Liver (tissue), 9 donors: Measurements from ENCODE around the gene ATP6V1G1. TPM values are rescaled to one million over a fixed set of nuclear protein-coding genes. Genes with fewer than 3 reads are reported as not detected.

Experiments
- DNase-seq: peaks from one replicate; pipeline ENCODE4 v3.0.0-alpha.2; 2017; ENCODE audit warnings: low spot score
- H3K27ac ChIP-seq, 2 donors: one replicate each; pipeline ENCODE4 v1.7.0; 2013; ENCODE audit warnings: inconsistent platforms in 2 of 2, low read length in 2 of 2, control low read depth in 1 of 2, low read depth in 1 of 2, mild to moderate bottlenecking in 1 of 2
- H3K27me3 ChIP-seq, 4 donors: one replicate each; pipeline versions ENCODE4 v1.6.1 to v1.7.0; 2013; ENCODE audit warnings: low read length in 3 of 4, inconsistent platforms in 1 of 4, mild to moderate bottlenecking in 1 of 4, moderate library complexity in 1 of 4; ENCODE audit not compliant: control insufficient read depth in 4 of 4, insufficient read depth in 4 of 4
- H3K36me3 ChIP-seq, 4 donors: one replicate each; pipeline versions ENCODE4 v1.6.1 to v1.7.0; 2013; ENCODE audit warnings: low read length in 3 of 4, mild to moderate bottlenecking in 3 of 4, low read depth in 1 of 4, moderate library complexity in 1 of 4; ENCODE audit not compliant: control insufficient read depth in 4 of 4, insufficient read depth in 3 of 4
- H3K4me1 ChIP-seq, 4 donors: one replicate each; pipeline versions ENCODE4 v1.6.1 to v1.7.0; 2013; ENCODE audit warnings: low read length in 3 of 4, mild to moderate bottlenecking in 3 of 4, moderate library complexity in 1 of 4; ENCODE audit not compliant: control insufficient read depth in 4 of 4, insufficient read depth in 4 of 4
- H3K4me3 ChIP-seq, 3 donors: one replicate each; pipeline versions ENCODE4 v1.6.1 to v1.7.0; 2013; ENCODE audit warnings: low read length in 3 of 3, control low read depth in 1 of 3, low read depth in 1 of 3, mild to moderate bottlenecking in 1 of 3
- H3K9ac ChIP-seq, 2 donors: one replicate each; pipeline ENCODE4 v1.7.0; 2013; ENCODE audit warnings: low read length in 2 of 2, mild to moderate bottlenecking in 2 of 2, moderate library complexity in 2 of 2, control low read depth in 1 of 2, low read depth in 1 of 2
- H3K9me3 ChIP-seq, 4 donors: one replicate each; pipeline versions ENCODE4 v1.6.1 to v1.7.0; 2013; ENCODE audit warnings: low read length in 3 of 4; ENCODE audit not compliant: control insufficient read depth in 4 of 4
- EGR1 ChIP-seq, 2 donors: IDR thresholded peaks; 2 replicates each; pipeline ENCODE4 v1.6.1; 2016 to 2018; ENCODE audit warnings: antibody characterized with exemption in 2 of 2, low read depth in 2 of 2
- FOXA1 ChIP-seq: IDR thresholded peaks from 2 replicates; pipeline ENCODE4 v1.6.1; 2016; ENCODE audit warnings: antibody characterized with exemption
- FOXA2 ChIP-seq: IDR thresholded peaks from 2 replicates; pipeline ENCODE4 v1.6.1; 2016; ENCODE audit warnings: antibody characterized with exemption
- GABPA ChIP-seq, 2 donors: IDR thresholded peaks in 1 of 2; conservative IDR thresholded peaks in 1 of 2; 2 replicates each; pipeline ENCODE4 v1.6.1; 2016; ENCODE audit warnings: antibody characterized with exemption in 2 of 2, mild to moderate bottlenecking in 1 of 2, moderate library complexity in 1 of 2
- HNF4A ChIP-seq, 2 donors: conservative IDR thresholded peaks; 2 replicates each; pipeline ENCODE4 v1.6.1; 2016; ENCODE audit warnings: antibody characterized with exemption in 2 of 2, mild to moderate bottlenecking in 2 of 2
- HNF4G ChIP-seq: IDR thresholded peaks from 2 replicates; pipeline ENCODE4 v1.6.1; 2016; ENCODE audit warnings: antibody characterized with exemption
- NR2F2 ChIP-seq: IDR thresholded peaks from 2 replicates; pipeline ENCODE4 v1.6.1; 2016; ENCODE audit warnings: antibody characterized with exemption
- RAD21 ChIP-seq, 2 donors: IDR thresholded peaks; 2 replicates each; pipeline ENCODE4 v1.6.1; 2016; ENCODE audit warnings: antibody characterized with exemption in 2 of 2, mild to moderate bottlenecking in 2 of 2
- RXRA ChIP-seq, 2 donors: IDR thresholded peaks; 2 replicates each; pipeline ENCODE4 v1.6.1; 2017 to 2018; ENCODE audit warnings: antibody characterized with exemption in 2 of 2, mild to moderate bottlenecking in 1 of 2
- SP1 ChIP-seq: IDR thresholded peaks from 2 replicates; pipeline ENCODE4 v1.6.1; 2018; ENCODE audit warnings: antibody characterized with exemption, mild to moderate bottlenecking
- TAF1 ChIP-seq: conservative IDR thresholded peaks from 2 replicates; pipeline ENCODE4 v1.6.1; 2016; ENCODE audit warnings: antibody characterized with exemption, mild to moderate bottlenecking
- WGBS: extraction: QIAGEN DNeasy Blood & Tissue Kit; methylation state at CpG from one replicate; pipeline ENCODE4 v1.1.7; 2013; 5-methylcytosine and 5-hydroxymethylcytosine counted together
- polyA plus RNA-seq, 2 donors: library from polyadenylated mRNA; stranded (reverse) in 1 of 2; unstranded in 1 of 2; fragments of 200-250 nt in 1 of 2; fragments of >200 nt in 1 of 2; fragmentation: Nextera tagmentation in 1 of 2; extraction: Ambion mirVana in 1 of 2; gene quantifications; one replicate each; pipeline versions ENCODE4 v1.2.1 to v1.2.3, GENCODE V29; 2013 to 2015
- total RNA-seq, 2 donors: library from RNA; depleted of rRNA; stranded (reverse); fragments of >200 nt; gene quantifications; one replicate each; pipeline ENCODE4 v1.2.3, GENCODE V29; 2014
- TF ChIP-seq, protein P1 (sequence below): IDR thresholded peaks from 2 replicates; pipeline ENCODE4 v1.6.1; 2016; ENCODE audit warnings: antibody characterized with exemption
- TF ChIP-seq, protein P2 (sequence below): IDR thresholded peaks from 2 replicates; pipeline ENCODE4 v1.6.1; 2016; ENCODE audit warnings: antibody characterized with exemption
- TF ChIP-seq, protein P3 (sequence below): IDR thresholded peaks from 2 replicates; pipeline ENCODE4 v1.6.1; 2016; ENCODE audit warnings: antibody characterized with exemption, mild to moderate bottlenecking
- TF ChIP-seq, protein P4 (sequence below): fragments of 150-350 bp; IDR thresholded peaks from 2 replicates; pipeline ENCODE4 v1.5.1; 2017; ENCODE audit warnings: improper control_type of control experiment, low read depth, low read length; ENCODE audit not compliant: missing input control
- TF ChIP-seq, protein P5 (sequence below): IDR thresholded peaks from 2 replicates; pipeline ENCODE4 v1.6.1; 2016; ENCODE audit warnings: antibody characterized with exemption
- donor health status: healthy.
- donor health status: healthy.
- donor health status: healthy.
- donor health status: healthy.
- donor health status: healthy.

ATP6V1G1 gene
- total and polyA plus RNA-seq, 4 donors, result 41.4 to 152 (median 75.7) TPM

DNA sequence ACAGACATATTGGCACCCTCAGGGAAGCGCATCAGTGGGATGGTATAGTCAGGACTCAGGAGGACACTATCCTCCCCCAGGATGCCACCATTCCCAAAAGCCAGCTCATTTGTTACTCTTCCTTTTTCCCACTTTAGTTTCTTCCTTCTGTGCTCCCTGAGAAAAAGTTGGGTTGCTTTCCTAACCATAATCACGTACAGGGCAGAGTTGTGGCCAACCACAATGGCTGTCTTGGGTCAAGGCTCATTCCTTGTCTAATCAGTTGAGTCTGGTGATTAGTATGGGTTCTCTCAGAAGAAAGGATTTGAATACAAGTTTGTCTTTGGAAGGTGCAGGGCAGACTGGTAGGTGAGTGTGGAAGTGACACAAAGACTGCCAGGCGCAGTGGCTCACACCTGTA, 26.6 kb upstream of the ATP6V1G1 start:
- Histone ChIP-seq H3K9ac (no peak overlapping the region), H3K9me3 (peaks cover 0 to 2% (median 0%) of the 10 kb centered on the region in 4 donors), H3K27me3 (no peaks in the 10 kb centered on the region), H3K27ac (no peak overlapping the region), H3K4me3 (no peak overlapping the region), H3K4me1 (no peaks in the 10 kb centered on the region), H3K36me3 (no peaks in the 10 kb centered on the region)
- WGBS, result 87% methylated on average over 3 of the region's 3 CpGs
- DNase-seq, result no peak
- TF ChIP-seq, protein P1, sequence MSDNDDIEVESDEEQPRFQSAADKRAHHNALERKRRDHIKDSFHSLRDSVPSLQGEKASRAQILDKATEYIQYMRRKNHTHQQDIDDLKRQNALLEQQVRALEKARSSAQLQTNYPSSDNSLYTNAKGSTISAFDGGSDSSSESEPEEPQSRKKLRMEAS, result no peak
- TF ChIP-seq RXRA (IDR thresholded peaks at IDR 0.05) (no peak), HNF4G (no peak), NR2F2 (no peak), SP1 (no peak), EGR1 (IDR thresholded peaks at IDR 0.05; ENCODE audit: low read depth in 2 of 2) (no peak), FOXA1 (no peak), FOXA2 (no peak)

DNA sequence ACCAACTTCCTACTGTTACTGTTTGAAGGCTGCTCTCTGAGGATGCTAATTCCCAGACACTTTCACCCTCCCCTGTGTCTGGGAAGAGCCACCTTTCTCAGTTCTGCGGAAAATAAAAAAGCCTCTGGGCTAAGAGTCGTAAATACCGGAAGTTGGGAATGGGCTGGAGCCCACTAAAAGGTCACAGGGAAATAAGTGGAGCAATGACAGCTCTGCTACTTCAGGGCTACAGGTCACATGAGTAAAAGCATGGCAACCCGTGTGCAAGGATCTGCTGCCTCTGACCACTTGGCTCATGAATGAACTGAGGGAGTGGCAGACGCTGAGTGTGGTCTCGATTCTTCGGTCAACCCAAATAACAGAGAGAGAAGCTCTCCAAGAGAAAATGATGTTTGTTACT, 25.8 kb upstream of the ATP6V1G1 start:
- no peak for DNase-seq
- Histone ChIP-seq H3K4me1 (no peaks in the 10 kb centered on the region), H3K9ac (no peak overlapping the region), H3K27ac (no peak overlapping the region), H3K9me3 (no peaks in the 10 kb centered on the region), H3K36me3 (no peaks in the 10 kb centered on the region), H3K4me3 (no peak overlapping the region), H3K27me3 (no peaks in the 10 kb centered on the region)
- 83% methylated on average over 7 of the region's 7 CpGs for WGBS
- TF ChIP-seq HNF4G (no peak), FOXA2 (no peak), RXRA (IDR thresholded peaks at IDR 0.05) (no peak), EGR1 (IDR thresholded peaks at IDR 0.05; ENCODE audit: low read depth in 2 of 2) (no peak), FOXA1 (no peak), NR2F2 (no peak), SP1 (no peak), TAF1 (no peak), GABPA (IDR thresholded peaks at IDR 0.05 in 1 of 2, conservative IDR thresholded peaks at IDR 0.05 in 1 of 2) (no peak), RAD21 (IDR thresholded peaks at IDR 0.05) (no peak), HNF4A (conservative IDR thresholded peaks at IDR 0.05) (no peak)
- TF ChIP-seq, protein P2, sequence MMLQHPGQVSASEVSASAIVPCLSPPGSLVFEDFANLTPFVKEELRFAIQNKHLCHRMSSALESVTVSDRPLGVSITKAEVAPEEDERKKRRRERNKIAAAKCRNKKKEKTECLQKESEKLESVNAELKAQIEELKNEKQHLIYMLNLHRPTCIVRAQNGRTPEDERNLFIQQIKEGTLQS, result no peak
- TF ChIP-seq, protein P3, sequence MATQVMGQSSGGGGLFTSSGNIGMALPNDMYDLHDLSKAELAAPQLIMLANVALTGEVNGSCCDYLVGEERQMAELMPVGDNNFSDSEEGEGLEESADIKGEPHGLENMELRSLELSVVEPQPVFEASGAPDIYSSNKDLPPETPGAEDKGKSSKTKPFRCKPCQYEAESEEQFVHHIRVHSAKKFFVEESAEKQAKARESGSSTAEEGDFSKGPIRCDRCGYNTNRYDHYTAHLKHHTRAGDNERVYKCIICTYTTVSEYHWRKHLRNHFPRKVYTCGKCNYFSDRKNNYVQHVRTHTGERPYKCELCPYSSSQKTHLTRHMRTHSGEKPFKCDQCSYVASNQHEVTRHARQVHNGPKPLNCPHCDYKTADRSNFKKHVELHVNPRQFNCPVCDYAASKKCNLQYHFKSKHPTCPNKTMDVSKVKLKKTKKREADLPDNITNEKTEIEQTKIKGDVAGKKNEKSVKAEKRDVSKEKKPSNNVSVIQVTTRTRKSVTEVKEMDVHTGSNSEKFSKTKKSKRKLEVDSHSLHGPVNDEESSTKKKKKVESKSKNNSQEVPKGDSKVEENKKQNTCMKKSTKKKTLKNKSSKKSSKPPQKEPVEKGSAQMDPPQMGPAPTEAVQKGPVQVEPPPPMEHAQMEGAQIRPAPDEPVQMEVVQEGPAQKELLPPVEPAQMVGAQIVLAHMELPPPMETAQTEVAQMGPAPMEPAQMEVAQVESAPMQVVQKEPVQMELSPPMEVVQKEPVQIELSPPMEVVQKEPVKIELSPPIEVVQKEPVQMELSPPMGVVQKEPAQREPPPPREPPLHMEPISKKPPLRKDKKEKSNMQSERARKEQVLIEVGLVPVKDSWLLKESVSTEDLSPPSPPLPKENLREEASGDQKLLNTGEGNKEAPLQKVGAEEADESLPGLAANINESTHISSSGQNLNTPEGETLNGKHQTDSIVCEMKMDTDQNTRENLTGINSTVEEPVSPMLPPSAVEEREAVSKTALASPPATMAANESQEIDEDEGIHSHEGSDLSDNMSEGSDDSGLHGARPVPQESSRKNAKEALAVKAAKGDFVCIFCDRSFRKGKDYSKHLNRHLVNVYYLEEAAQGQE, result no peak
- TF ChIP-seq, protein P4, sequence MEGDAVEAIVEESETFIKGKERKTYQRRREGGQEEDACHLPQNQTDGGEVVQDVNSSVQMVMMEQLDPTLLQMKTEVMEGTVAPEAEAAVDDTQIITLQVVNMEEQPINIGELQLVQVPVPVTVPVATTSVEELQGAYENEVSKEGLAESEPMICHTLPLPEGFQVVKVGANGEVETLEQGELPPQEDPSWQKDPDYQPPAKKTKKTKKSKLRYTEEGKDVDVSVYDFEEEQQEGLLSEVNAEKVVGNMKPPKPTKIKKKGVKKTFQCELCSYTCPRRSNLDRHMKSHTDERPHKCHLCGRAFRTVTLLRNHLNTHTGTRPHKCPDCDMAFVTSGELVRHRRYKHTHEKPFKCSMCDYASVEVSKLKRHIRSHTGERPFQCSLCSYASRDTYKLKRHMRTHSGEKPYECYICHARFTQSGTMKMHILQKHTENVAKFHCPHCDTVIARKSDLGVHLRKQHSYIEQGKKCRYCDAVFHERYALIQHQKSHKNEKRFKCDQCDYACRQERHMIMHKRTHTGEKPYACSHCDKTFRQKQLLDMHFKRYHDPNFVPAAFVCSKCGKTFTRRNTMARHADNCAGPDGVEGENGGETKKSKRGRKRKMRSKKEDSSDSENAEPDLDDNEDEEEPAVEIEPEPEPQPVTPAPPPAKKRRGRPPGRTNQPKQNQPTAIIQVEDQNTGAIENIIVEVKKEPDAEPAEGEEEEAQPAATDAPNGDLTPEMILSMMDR, result no peak
- TF ChIP-seq, protein P1, result no peak
- TF ChIP-seq, protein P5, sequence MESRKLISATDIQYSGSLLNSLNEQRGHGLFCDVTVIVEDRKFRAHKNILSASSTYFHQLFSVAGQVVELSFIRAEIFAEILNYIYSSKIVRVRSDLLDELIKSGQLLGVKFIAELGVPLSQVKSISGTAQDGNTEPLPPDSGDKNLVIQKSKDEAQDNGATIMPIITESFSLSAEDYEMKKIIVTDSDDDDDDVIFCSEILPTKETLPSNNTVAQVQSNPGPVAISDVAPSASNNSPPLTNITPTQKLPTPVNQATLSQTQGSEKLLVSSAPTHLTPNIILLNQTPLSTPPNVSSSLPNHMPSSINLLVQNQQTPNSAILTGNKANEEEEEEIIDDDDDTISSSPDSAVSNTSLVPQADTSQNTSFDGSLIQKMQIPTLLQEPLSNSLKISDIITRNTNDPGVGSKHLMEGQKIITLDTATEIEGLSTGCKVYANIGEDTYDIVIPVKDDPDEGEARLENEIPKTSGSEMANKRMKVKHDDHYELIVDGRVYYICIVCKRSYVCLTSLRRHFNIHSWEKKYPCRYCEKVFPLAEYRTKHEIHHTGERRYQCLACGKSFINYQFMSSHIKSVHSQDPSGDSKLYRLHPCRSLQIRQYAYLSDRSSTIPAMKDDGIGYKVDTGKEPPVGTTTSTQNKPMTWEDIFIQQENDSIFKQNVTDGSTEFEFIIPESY, result no peak
